ENCODE measurements around the gene FAM120A. TPM values are rescaled to one million over a fixed set of nuclear protein-coding genes. Genes with fewer than 3 reads are reported as not detected.

Gene FAM120A
- total RNA-seq, 2 donors from 2014 or later, result 86.3 to 90.6 TPM

GRCh38 chr9:93416530-93417235 is 34.8 kb upstream of the FAM120A start:
- no peak for DNase-seq (ENCODE audit: low spot score)
- no peak for TF ChIP-seq POLR2A (IDR thresholded peaks at IDR 0.05)
- TF ChIP-seq POLR2AphosphoS5 (IDR thresholded peaks at IDR 0.05), result no peak
- no peak for TF ChIP-seq CTCF (IDR thresholded peaks at IDR 0.05)
- 92% methylated on average over 8 of the region's 8 CpGs for WGBS
- intact Hi-C loops (cut with DNase I), result no loop called here
- Histone ChIP-seq H3K4me3 (no peak overlapping the region), H3K27me3 (replicated peaks; ENCODE audit: insufficient read depth) (no peaks in the 10 kb centered on the region), H3K36me3 (no peaks in the 10 kb centered on the region), H3K9me3 (no peaks in the 10 kb centered on the region), H3K4me1 (replicated peaks) (no peaks in the 10 kb centered on the region), H3K27ac (no peak overlapping the region)

GRCh38 chr9:93417538-93417937 is 33.9 kb upstream of the FAM120A start:
- no peak for DNase-seq (ENCODE audit: low spot score)
- intact Hi-C loops (cut with DNase I), result no loop called here
- Histone ChIP-seq H3K9me3 (no peaks in the 10 kb centered on the region), H3K4me3 (no peak overlapping the region), H3K27ac (no peak overlapping the region), H3K4me1 (replicated peaks) (no peaks in the 10 kb centered on the region), H3K27me3 (replicated peaks; ENCODE audit: insufficient read depth) (no peaks in the 10 kb centered on the region), H3K36me3 (no peaks in the 10 kb centered on the region)
- no peak for TF ChIP-seq CTCF (IDR thresholded peaks at IDR 0.05)
- no peak for TF ChIP-seq POLR2A (IDR thresholded peaks at IDR 0.05)
- no peak for TF ChIP-seq POLR2AphosphoS5 (IDR thresholded peaks at IDR 0.05)
- 97% methylated on average over 1 of the region's 1 CpG for whole genome bisulfite sequencing

- DNase-seq (ENCODE audit: low spot score), result no peak
- H3K27ac ChIP-seq, result no peak overlapping the region
- no peaks in the 10 kb centered on the region for H3K36me3 ChIP-seq
- H3K4me3 ChIP-seq, result no peak overlapping the region
- 97% methylated on average over 1 of the region's 1 CpG for WGBS
- no peaks in the 10 kb centered on the region for H3K9me3 ChIP-seq
- no peak for TF ChIP-seq CTCF (IDR thresholded peaks at IDR 0.05)
- TF ChIP-seq POLR2AphosphoS5 (IDR thresholded peaks at IDR 0.05), result no peak
- no peak for TF ChIP-seq POLR2A (IDR thresholded peaks at IDR 0.05)
- no peaks in the 10 kb centered on the region for H3K4me1 ChIP-seq (replicated peaks)
- no peaks in the 10 kb centered on the region for H3K27me3 ChIP-seq (replicated peaks; ENCODE audit: insufficient read depth)
- intact Hi-C loops (cut with DNase I), result no loop called here
These were observed 32.5 kb upstream of the FAM120A start for GRCh38 chr9:93419023-93419422.

GRCh38 chr9:93422977-93423616 is 28.4 kb upstream of the FAM120A start:
- no peaks in the 10 kb centered on the region for H3K36me3 ChIP-seq
- WGBS, result 27% methylated on average over 10 of the region's 10 CpGs
- peak; percentile 68 for DNase-seq (ENCODE audit: low spot score)
- H3K4me3 ChIP-seq, result no peak overlapping the region
- no peak overlapping the region for H3K27ac ChIP-seq
- intact Hi-C loops (cut with DNase I), result no loop called here
- no peak for TF ChIP-seq CTCF (IDR thresholded peaks at IDR 0.05)
- peak; percentile 54 for TF ChIP-seq POLR2AphosphoS5 (IDR thresholded peaks at IDR 0.05)
- H3K9me3 ChIP-seq, result no peaks in the 10 kb centered on the region
- H3K4me1 ChIP-seq (replicated peaks), result no peaks in the 10 kb centered on the region
- no peaks in the 10 kb centered on the region for H3K27me3 ChIP-seq (replicated peaks; ENCODE audit: insufficient read depth)

All from prostate gland (tissue), 2 donors.